ENCODE data around the gene FLT3LG.
"Not testable (repeated sequence)": the region's sequence is repeated elsewhere in the genome, so short reads cannot be mapped to it uniquely, and the experiment has no call there.

Gene FLT3LG

GRCh38 chr19:49441210-49441959, 32.6 kb upstream of the FLT3LG start, which contains the start of gene SLC17A7:
Gene SLC17A7 (minus strand): TSS chr19:49441527. CDS start chr19:49441379, 148 bp downstream.
- no peak for TF ChIP-seq L3MBTL2 (conservative IDR thresholded peaks at IDR 0.05)
- TF ChIP-seq SUZ12 (IDR thresholded peaks at IDR 0.05): no peak
- TF ChIP-seq BHLHE40 (IDR thresholded peaks at IDR 0.05; ENCODE audit: borderline replicate concordance): no peak
- ChIA-PET POLR2A (interaction anchor here (1.1 to 3.1 kb wide), 5 partner anchors 10 to 235 kb away, joined by 3 to 20 read pairs (median 6); partner anchors contain the start of genes ALDH16A1, GFY and PIH1D1), CTCF (interaction anchor here (0.8 to 1.0 kb wide), 2 partner anchors 50 to 216 kb away, joined by 3 to 4 read pairs; no protein-coding TSS in a partner anchor)
- peak; percentile 84 for DNase-seq (ENCODE audit: extremely low spot score)

- TF ChIP-seq FOXK2 (IDR thresholded peaks at IDR 0.05) (no peak), HDGF (IDR thresholded peaks at IDR 0.05; ENCODE audit: borderline replicate concordance) (no peak), FOXA1 (IDR thresholded peaks at IDR 0.05) (no peak), PKNOX1 (IDR thresholded peaks at IDR 0.05) (no peak), LEF1 (IDR thresholded peaks at IDR 0.05; ENCODE audit: borderline replicate concordance) (no peak)
- ChIA-PET POLR2A (interaction anchor here (1.1 to 3.1 kb wide), 5 partner anchors 10 to 234 kb away, joined by 3 to 20 read pairs (median 6); partner anchors contain the start of genes ALDH16A1, GFY and PIH1D1), CTCF (interaction anchor here (0.8 to 1.5 kb wide), 3 partner anchors 10 to 217 kb away, joined by 4 read pairs; partner anchors contain the start of gene PIH1D1)
- no peak for DNase-seq (ENCODE audit: extremely low spot score)
Measured at GRCh38 chr19:49441960-49442350, 32.1 kb upstream of the FLT3LG start.

GRCh38 chr19:49442354-49442753, 31.7 kb upstream of the FLT3LG start:
- CTCF ChIA-PET: interaction anchor here (0.8 to 1.5 kb wide), 4 partner anchors 9 to 217 kb away, joined by 3 to 4 read pairs (median 4); partner anchors contain the start of genes ALDH16A1 and PIH1D1
- TF ChIP-seq SUZ12 (IDR thresholded peaks at IDR 0.05) (no peak), FOXA1 (IDR thresholded peaks at IDR 0.05) (no peak), CTBP1 (IDR thresholded peaks at IDR 0.05; ENCODE audit: borderline replicate concordance) (no peak), SP1 (IDR thresholded peaks at IDR 0.05) (no peak), FOXM1 (IDR thresholded peaks at IDR 0.05; ENCODE audit: borderline replicate concordance) (no peak), PKNOX1 (IDR thresholded peaks at IDR 0.05) (no peak), TARDBP (IDR thresholded peaks at IDR 0.05) (no peak)
- DNase-seq (ENCODE audit: extremely low spot score): no peak
- POLR2A ChIA-PET: interaction anchor here (0.5 to 3.1 kb wide), 6 partner anchors 9 to 234 kb away, joined by 3 to 20 read pairs (median 5); partner anchors contain the start of genes ALDH16A1, GFY and PIH1D1

- ChIA-PET CTCF (interaction anchor here (0.9 to 1.5 kb wide), 4 partner anchors 9 to 28 kb away, joined by 3 to 5 read pairs (median 4); partner anchors contain the start of genes ALDH16A1 and PIH1D1), POLR2A (interaction anchor here (0.5 to 3.1 kb wide), 5 partner anchors 9 to 233 kb away, joined by 3 to 20 read pairs (median 4); partner anchors contain the start of genes GFY and PIH1D1)
- TF ChIP-seq BHLHE40 (IDR thresholded peaks at IDR 0.05; ENCODE audit: borderline replicate concordance) (no peak), NFRKB (IDR thresholded peaks at IDR 0.05) (no peak), ARNT (IDR thresholded peaks at IDR 0.05) (no peak), ZNF384 (IDR thresholded peaks at IDR 0.05) (no peak), TARDBP (IDR thresholded peaks at IDR 0.05) (no peak), ELF4 (IDR thresholded peaks at IDR 0.05) (no peak), FOXM1 (IDR thresholded peaks at IDR 0.05; ENCODE audit: borderline replicate concordance) (no peak), PKNOX1 (IDR thresholded peaks at IDR 0.05) (no peak), CTBP1 (IDR thresholded peaks at IDR 0.05; ENCODE audit: borderline replicate concordance) (no peak), L3MBTL2 (conservative IDR thresholded peaks at IDR 0.05) (no peak), FOXA1 (IDR thresholded peaks at IDR 0.05) (no peak), SP1 (IDR thresholded peaks at IDR 0.05) (no peak), SUZ12 (IDR thresholded peaks at IDR 0.05) (no peak), FOXK2 (IDR thresholded peaks at IDR 0.05) (no peak), HDGF (IDR thresholded peaks at IDR 0.05; ENCODE audit: borderline replicate concordance) (no peak), LEF1 (IDR thresholded peaks at IDR 0.05; ENCODE audit: borderline replicate concordance) (no peak)
- DNase-seq (ENCODE audit: extremely low spot score): peak; percentile 86
Measured at GRCh38 chr19:49442771-49443365, 31.1 kb upstream of the FLT3LG start.

GRCh38 chr19:49443366-49444099, 30.5 kb upstream of the FLT3LG start:
- POLR2A ChIA-PET: interaction anchor here (0.9 to 3.1 kb wide), 3 partner anchors 8 to 50 kb away, joined by 3 to 20 read pairs (median 4); partner anchors contain the start of genes GFY and PIH1D1
- CTCF ChIA-PET: interaction anchor here (0.6 to 1.5 kb wide), 8 partner anchors 8 to 62 kb away, joined by 3 to 11 read pairs (median 4); partner anchors contain the start of genes ALDH16A1 and PIH1D1
- DNase-seq (ENCODE audit: extremely low spot score): peak; percentile 82
- TF ChIP-seq ARNT (IDR thresholded peaks at IDR 0.05) (no peak), L3MBTL2 (conservative IDR thresholded peaks at IDR 0.05) (peak; percentile 78), PKNOX1 (IDR thresholded peaks at IDR 0.05) (no peak), CTBP1 (IDR thresholded peaks at IDR 0.05; ENCODE audit: borderline replicate concordance) (no peak), SUZ12 (IDR thresholded peaks at IDR 0.05) (peak; percentile 97; the same call in 1 of the 2 replicates), FOXM1 (IDR thresholded peaks at IDR 0.05; ENCODE audit: borderline replicate concordance) (no peak), BHLHE40 (IDR thresholded peaks at IDR 0.05; ENCODE audit: borderline replicate concordance) (no peak), NFRKB (IDR thresholded peaks at IDR 0.05) (no peak), ELF4 (IDR thresholded peaks at IDR 0.05) (no peak; the same call in 1 of the 2 replicates)

GRCh38 chr19:49444100-49444700, 29.8 kb upstream of the FLT3LG start:
- ChIA-PET CTCF (interaction anchor here (0.6 to 1.3 kb wide), 5 partner anchors 9 to 62 kb away, joined by 3 to 11 read pairs (median 6); partner anchors contain the start of gene ALDH16A1), POLR2A (interaction anchor here (0.9 kb wide), 1 partner anchor 51 kb away, joined by 3 read pairs; no protein-coding TSS in a partner anchor)
- not testable (repeated sequence) for DNase-seq (ENCODE audit: extremely low spot score)

All from HEK293T (cell line).